ENCODE data around the gene TOLLIP. TPM values are rescaled to one million over a fixed set of nuclear protein-coding genes. Genes with fewer than 3 reads are reported as not detected.
A peak's percentile ranks its signal among the peaks of the same experiment; 100 is the strongest.

TOLLIP gene
- total and polyA plus RNA-seq, 2 of the 4 experiments (the other 2 are of a cell fraction), result 19.7 to 42.9 TPM

GRCh38 chr11:1326435-1327063, 17.1 kb upstream of the TOLLIP start:
- ATAC-seq (ENCODE audit: low read depth), result peak; percentile 98
- BruUV-seq (replicated peaks), result no TSS peak

More at GRCh38 chr11:1326435-1327063, 17.1 kb upstream of the TOLLIP start:
- Histone ChIP-seq H2BK15ac (ENCODE audit: low read depth, low read length) (no peak overlapping the region), H4K20me1 (ENCODE audit: insufficient read depth, low read length) (0 out of 2 replicates have a peak, but pooled peaks cover 4% of the 10 kb centered on the region), H2AFZ (replicated peaks; ENCODE audit: low read length, poor library complexity) (no peak overlapping the region), H2BK120ac (ENCODE audit: low read depth, low read length) (no peak overlapping the region), H3K36me3 (ENCODE audit: control insufficient read depth, insufficient read depth, low read length) (no peaks in the 10 kb centered on the region), H2BK20ac (ENCODE audit: low read depth, low read length) (no peak overlapping the region), H3K4me2 (ENCODE audit: low read depth, low read length) (peak overlapping the region; percentile 57), H2AK5ac (ENCODE audit: low read depth, low read length) (no peak overlapping the region), H3K27ac (ENCODE audit: insufficient read depth, low read length) (peak overlapping the region; percentile 48; the same call in 1 of the 2 replicates), H4K5ac (ENCODE audit: low read depth, low read length) (no peak overlapping the region), H3K14ac (replicated peaks; ENCODE audit: low read depth, low read length) (no peak overlapping the region), H3K56ac (ENCODE audit: extremely low read depth, insufficient read depth, low read length) (no peak overlapping the region), H4K8ac (ENCODE audit: low read depth in 2 of 2, low read length in 2 of 2) (no peak overlapping the region), H3K9me1 (ENCODE audit: insufficient read depth, low read length) (no peaks in the 10 kb centered on the region), H2AK9ac (replicated peaks; ENCODE audit: low read depth, low read length, poor library complexity) (no peak overlapping the region), H3K23ac (ENCODE audit: low read depth, low read length) (no peak overlapping the region), H3K27me3 (ENCODE audit: control insufficient read depth, insufficient read depth, low read length) (peaks cover 10% of the 10 kb centered on the region), H3K9me3 (ENCODE audit: control insufficient read depth, insufficient read depth, low read length) (no peaks in the 10 kb centered on the region), H3K4ac (ENCODE audit: low read depth, low read length) (no peak overlapping the region), H3K4me1 (ENCODE audit: control insufficient read depth, insufficient read depth, low read length) (peaks cover 4% of the 10 kb centered on the region; the same call in 1 of the 2 replicates), H4K91ac (ENCODE audit: insufficient read depth, low read depth, low read length) (no peak overlapping the region), H3K9ac (ENCODE audit: low read depth, low read length) (no peak overlapping the region), H2BK5ac (ENCODE audit: low read depth, low read length, poor library complexity, severe bottlenecking) (peak overlapping the region; percentile 17), H3K79me1 (ENCODE audit: low read depth in 1 of 2, low read length in 2 of 2) (no peaks in the 10 kb centered on the region), H3K4me3 (ENCODE audit: insufficient read depth, low read depth, low read length) (no peak overlapping the region), H3K18ac (ENCODE audit: low read depth, low read length) (no peak overlapping the region)
- dilution Hi-C loops (cut with HindIII; ENCODE audit: low sequenced_read_pairs, unreplicated experiment), result no loop called here
- TF ChIP-seq CEBPB (IDR thresholded peaks at IDR 0.05; ENCODE audit: low read depth, low read length) (no peak), RAD21 (IDR thresholded peaks at IDR 0.05; ENCODE audit: low read length) (no peak), MAFK (IDR thresholded peaks at IDR 0.05; ENCODE audit: low read depth, low read length) (no peak), POLR2A (IDR thresholded peaks at IDR 0.05; ENCODE audit: low read depth, low read length) (no peak), MAZ (IDR thresholded peaks at IDR 0.05; ENCODE audit: borderline replicate concordance, low read depth, low read length) (no peak), BHLHE40 (IDR thresholded peaks at IDR 0.05; ENCODE audit: low read depth, low read length) (peak; percentile 69), SMC3 (IDR thresholded peaks at IDR 0.05; ENCODE audit: low read depth, low read length) (no peak), USF2 (IDR thresholded peaks at IDR 0.05; ENCODE audit: low read depth, low read length) (no peak), ELK1 (IDR thresholded peaks at IDR 0.05; ENCODE audit: borderline replicate concordance, low read depth, low read length) (no peak), CTCF (conservative IDR thresholded peaks at IDR 0.05; ENCODE audit: low read depth, low read length) (no peak), RCOR1 (IDR thresholded peaks at IDR 0.05; ENCODE audit: insufficient replicate concordance, low read length) (no peak), NFE2L2 (IDR thresholded peaks at IDR 0.05; ENCODE audit: low read depth, low read length) (no peak), CHD1 (IDR thresholded peaks at IDR 0.05; ENCODE audit: low read depth, low read length) (no peak), FOS (IDR thresholded peaks at IDR 0.05; ENCODE audit: low read depth, low read length) (peak; percentile 69; the same call in 1 of the 2 replicates), MXI1 (IDR thresholded peaks at IDR 0.05; ENCODE audit: borderline replicate concordance, low read depth, low read length) (no peak), RFX5 (IDR thresholded peaks at IDR 0.05; ENCODE audit: low read depth, low read length) (no peak)
- DNase-seq, result peak; percentile 73
- WGBS, 2 experiments (ENCODE audit: extremely low coverage in 2 of 2, insufficient read length in 1 of 2), result no CpG with 5 or more reads among the region's 11 CpGs
- POLR2A ChIA-PET (ENCODE audit: unreplicated experiment), result no interaction called here
- CTCF ChIA-PET, result no interaction called here
- intact Hi-C loops (cut with micrococcal nuclease), result no loop called here
- in situ Hi-C loops (cut with MboI; ENCODE audit: low sequenced_read_pairs), result no loop called here

Data from IMR-90 (cell line).